8988T (cell line): Measurements from ENCODE around the gene TDRD3.
"Not testable (repeated sequence)": the region's sequence is repeated elsewhere in the genome, so short reads cannot be mapped to it uniquely, and the experiment has no call there.

Source experiments
- DNase-seq: peaks from one replicate; pipeline ENCODE4 v3.0.0; 2011

TDRD3 gene

DNA sequence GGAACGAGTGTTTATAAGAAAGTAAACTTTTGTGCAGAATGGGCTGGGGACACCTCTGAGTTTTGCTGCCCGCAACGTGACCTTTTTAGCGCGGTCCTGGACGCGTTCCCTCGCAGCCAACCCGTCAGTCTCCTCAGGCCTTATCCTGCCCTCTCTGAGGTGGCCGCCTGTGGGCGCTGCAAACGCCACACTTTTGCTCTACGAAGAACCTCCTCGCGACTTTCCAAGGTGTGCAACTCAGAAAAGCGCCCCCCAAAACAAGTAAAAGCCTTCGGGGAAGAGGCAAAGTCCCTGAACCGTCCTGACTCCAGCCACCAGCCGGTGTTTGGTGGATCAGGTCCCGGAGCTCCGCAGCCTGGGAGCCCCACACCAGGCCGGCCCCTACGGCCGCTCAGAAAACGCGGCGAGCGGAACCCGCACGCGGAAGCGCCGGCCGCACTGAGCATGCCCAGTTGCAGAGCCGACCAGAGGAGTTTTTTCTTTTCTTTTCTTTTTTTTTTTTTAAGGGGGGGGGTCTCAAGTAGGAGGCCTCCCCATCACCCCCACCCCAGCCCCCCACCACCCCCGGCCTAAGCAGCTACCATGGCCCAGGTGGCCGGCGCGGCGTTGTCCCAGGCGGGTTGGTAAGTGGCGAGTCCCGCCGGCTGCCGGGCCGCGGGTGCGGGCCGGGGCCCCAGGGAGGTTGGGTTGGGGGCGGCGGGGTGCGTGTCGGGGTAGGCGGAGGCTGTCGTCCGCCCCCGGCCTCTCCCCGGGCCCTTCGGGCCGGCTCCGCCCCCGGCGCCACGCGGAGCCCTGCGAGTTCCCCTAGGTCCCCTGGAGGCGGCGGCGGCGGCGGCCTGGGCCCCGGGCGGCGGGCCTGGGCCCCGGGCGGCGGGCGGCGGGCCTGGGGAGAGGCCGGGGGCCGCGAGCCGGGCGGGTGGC lies at the start of gene TDRD3:
TDRD3 (plus strand) TSS at position 438 of the 921 bp plus-strand sequence; CDS start at position 583, 145 bp downstream.
- peak; percentile 61 for DNase-seq

DNA sequence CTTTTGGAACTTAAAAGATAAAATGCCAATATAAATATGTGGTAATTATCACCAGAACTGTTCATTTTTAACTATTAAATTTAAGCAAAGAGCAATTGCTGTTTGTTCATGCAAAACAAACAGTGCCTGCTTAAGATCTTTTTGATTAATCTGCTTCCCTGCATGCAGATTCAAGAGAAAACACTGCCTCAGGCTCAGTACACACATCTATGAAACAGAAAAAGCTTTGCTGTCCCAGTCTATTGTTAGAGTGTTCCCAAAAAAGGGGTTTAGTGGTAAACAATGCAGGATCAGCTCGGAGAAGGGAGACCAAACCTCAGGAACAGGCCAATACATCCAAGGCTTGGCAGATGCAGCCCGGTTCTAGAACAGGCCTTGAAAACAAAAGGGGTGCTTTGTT lies 49.3 kb upstream of the TDRD3 start:
- no peak for DNase-seq

DNA sequence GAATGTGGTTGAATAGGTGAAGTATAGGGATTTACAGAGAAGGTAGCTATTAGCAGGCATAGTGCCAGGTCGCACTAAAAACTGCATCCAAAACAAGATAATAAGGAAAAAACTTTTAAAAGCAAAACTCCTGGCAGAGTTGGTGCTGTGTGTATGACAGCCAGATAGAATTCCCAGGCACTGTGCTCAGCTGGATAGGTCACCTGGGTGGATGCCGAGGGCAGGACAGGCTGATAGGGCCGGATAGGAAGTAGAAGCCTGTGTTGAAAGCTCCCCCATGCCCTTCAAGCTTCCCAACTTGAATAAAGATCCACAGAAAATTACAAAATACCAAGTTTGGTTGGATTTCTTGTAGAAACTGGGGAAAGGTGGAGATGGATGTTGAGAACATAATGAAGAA lies 48.9 kb upstream of the TDRD3 start:
- no peak for DNase-seq

DNA sequence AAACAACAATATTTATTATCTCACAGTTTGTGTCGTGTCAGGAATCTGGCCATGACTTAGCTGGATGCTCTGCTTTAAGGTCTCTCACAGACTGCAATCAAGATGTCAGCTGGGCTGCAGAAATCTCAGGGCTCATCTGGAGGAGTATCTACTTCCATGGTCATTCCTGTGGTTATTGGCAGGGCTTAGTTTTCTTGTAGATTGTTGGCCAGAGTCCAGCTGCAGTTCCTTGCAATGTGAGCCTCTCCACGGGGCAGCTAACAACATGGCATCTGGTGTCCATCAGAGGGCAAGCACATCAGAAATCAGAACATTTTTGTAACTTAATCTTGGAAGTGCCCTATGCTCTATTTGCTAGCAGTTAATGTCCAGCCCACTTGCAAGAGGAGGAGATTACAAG lies 45.7 kb upstream of the TDRD3 start:
- DNase-seq = no peak

DNA sequence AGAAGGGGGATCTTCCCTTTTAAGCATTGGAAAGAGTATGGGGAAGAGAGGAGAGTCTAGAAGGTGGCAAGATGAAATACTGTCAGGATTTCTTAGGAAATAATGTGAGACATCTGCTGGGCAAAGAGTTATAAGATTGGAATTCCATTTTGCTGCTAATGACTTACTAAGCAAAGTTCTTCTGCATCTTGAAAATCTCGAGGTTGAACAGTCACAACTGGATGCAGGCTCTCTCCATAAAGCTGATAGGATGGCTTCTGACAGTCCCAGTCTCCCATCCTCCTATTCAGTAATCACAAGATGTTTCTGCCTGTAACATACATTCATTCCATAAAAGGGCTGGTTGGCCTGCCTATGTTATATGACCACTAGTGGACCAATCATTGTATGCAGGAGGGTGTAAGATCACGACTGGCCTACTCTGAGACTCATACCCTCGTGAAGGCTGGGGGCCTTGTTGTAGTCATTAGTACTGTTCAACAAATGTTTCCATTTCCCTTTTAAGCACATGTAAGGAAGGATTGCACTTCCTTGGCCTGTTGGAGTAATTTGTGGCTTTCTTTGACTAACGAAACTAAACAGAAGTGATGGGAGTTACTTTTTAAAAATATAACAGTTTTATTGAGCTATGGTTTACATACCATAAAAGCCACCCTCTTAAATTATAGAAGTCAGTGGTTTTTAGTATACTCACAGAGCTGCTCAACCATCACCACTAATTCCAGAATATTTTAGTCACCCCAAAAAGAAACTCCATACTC lies 45.0 kb upstream of the TDRD3 start:
- no peak for DNase-seq

DNA sequence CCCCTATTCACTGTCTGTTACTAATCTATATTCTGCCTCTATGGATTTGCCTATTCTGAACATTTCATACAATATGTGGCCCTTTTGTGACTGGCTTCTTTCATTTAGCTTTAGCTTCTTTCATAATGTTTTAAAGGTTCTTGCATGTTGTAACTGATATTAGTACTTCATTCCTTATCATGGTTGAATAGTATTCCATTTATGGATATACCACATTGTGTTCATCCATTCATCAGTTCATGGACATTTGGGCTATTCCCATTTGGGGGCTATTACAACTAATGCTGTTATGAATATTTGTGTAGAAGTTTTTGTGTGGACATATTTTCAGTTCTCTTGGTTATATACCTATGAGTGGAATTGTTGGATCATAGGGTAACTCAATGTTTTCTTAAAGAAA lies 44.4 kb upstream of the TDRD3 start:
- no peak for DNase-seq

DNA sequence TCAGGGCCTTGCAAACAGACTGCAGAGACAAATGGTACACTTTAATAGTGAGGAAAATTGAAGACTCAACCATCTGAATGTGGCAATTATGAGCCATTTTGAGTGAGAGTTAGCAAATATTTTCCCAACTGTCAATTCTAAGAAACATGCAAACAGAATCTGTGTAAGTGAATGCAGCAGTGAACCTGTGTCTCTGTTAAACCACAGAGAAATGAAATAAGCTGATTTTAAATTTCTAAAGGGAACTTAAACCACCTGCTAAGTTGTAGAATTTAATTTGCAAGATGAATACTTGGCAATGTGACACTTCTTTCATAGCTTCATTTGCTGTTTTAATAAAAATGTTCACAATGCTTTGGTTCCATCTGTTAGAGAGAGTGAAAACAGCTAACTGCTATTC lies 42.0 kb upstream of the TDRD3 start:
- no peak for DNase-seq

DNA sequence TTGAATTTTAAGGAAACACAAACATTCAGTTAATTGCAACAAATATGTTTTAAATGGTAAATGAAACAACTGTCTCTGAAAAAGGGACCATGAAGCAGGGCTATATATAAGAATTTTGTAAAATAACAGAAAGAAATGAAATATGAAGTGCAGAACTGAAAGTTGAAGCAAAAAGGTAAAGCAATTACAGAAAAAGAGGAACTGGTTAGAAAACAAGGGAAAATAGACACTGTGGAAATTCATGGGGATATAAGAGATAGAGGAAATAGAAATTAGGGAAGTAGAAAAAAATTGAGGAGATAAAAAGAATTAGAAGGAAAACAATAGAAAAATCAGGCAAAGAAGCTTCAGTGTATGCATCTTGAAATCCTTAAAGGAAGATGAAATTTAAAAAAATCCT lies 40.0 kb upstream of the TDRD3 start:
- no peak for DNase-seq

DNA sequence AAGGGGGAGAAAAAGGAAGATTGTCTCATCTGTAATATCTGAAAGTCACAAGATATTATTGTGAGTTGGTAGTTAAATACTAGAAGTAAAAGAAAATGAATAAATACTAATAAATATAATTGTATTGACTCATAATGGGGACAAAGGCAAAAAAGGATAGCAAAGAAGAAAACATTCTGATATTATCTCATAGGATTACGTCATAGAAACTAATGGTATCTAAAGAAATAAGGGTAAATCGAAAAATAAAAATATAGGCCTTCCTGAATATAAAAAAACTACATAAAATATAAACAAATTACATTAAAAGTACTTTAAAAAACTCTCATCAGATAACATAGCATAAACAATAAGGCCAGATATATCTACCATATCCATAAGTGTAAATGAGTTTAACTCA lies 38.6 kb upstream of the TDRD3 start:
- no peak for DNase-seq

DNA sequence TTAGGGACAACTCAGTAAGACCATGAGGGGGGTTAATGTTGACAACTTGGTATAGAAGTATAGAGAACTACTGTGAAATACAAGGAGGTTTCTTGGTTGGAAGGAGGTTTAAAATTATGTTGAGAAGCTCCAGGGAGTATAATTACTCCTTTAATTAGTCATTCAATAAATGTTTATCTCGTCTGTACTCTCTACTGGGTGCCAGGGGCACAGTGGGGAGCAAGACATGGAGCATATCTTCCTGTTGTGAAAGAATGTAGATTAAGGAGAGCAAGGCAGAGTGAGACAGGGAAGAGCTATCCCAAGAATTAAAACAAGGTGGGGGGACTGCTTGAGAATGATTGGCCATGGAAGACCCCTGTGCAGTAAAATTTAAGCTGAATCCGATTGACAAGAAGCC lies 33.7 kb upstream of the TDRD3 start:
- no peak for DNase-seq

DNA sequence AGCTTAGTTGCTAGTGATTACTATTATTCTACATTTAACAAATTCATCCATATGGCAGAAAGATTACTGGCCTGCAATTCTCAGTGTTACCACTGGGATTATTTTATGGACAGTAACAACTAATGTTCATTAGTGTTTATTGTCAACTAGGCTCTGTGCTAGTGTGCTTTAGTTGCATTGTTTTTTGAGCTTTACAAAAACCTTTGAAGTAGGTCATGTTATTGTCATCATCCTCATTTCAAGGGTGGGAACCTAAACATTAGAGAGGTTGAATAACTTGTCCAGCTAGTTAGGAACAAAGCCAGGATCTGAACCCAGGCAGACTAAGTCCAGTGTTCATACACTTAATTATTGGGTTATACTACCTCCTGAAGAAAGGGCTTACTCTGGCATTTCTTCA lies 27.8 kb upstream of the TDRD3 start:
- no peak for DNase-seq

DNA sequence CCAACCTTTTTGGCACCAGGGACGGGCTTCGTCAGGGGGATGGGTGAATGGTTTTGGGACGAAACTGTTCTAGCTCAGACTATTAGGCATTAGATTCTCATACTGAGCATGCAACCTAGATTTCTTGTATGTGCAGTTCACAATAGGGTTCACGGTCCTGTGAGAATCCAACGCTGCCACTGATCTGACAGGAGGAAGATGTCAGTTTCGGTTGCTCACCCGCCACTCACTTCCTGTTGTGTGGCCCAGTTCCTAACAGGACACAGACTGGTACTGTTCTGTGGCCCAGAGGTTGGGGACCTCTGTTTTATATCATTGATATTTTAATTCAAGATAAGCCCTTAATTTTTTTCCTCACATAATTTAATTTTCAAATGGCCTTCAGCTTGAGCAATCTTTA lies 26.7 kb upstream of the TDRD3 start:
- no peak for DNase-seq

DNA sequence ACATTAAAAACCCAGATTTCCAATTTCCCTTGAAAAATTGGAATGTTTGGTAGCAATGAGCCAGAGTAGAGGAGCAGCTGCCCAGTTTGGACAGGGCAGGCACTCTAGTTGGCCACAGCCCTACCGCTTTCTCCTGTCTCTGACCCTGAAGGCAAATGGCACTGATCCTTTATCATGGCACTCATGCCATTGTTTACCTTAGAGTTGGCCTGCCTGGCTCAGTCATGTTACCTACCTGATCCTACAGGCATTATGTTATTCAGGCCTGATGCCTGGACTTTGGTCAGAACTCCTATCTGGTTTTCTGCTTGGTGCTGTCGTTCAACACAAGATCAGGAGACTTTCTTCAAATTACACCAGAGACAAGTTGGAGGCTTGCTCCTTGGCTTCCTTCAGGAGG lies 24.9 kb upstream of the TDRD3 start:
- no peak for DNase-seq

DNA sequence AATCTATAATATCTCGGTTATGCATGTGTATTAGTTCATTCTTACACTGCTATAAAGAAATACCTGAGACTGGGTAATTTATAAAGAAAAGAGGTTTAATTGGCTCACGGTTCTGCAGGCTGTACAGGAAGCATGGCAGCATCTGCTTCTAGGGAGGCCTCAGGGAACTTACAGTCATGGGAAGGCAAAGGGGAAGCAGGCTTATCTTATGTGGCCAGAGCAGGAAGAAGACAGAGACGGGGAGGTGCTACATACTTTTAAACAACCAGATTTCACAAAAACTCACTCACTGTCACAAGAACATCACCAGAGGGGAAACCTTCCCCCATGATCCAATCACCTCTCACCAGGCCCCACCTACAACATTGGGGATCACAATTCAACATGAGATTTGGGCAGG lies 17.7 kb upstream of the TDRD3 start:
- not testable (repeated sequence) for DNase-seq

DNA sequence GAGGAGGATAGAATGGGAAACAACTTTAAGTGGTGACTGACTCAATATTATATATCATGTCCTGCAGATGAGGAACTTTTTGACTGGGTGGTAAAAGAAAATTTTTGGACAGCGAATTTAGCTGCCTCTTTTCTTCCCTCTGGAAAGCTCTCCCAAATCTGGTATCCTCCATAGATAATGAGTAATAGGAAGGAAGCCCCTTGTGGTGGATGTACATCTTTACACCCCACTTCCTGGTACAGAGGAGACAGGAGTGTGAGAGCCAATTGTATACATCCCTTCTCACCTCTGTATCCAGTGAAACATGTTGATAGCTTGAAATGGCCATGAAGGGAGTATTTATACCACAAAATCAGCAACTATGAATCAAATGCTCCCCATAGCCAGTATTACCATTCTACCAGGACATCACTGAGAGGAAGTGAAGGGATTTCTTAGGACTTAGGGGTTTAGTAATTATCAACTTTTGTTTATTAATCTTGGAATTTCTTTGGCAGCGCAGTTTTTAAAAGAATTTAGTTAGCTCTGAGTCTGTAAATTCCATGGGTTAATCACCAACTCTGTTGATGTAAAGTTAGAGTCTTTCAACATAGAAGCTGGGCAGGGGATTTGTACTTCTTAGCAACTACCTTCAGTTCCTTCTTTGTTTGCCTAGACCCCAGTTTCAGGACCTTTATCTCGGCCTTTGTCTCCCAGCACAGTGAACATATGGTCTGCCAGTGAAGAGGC lies 17.0 kb upstream of the TDRD3 start:
- DNase-seq = no peak

DNA sequence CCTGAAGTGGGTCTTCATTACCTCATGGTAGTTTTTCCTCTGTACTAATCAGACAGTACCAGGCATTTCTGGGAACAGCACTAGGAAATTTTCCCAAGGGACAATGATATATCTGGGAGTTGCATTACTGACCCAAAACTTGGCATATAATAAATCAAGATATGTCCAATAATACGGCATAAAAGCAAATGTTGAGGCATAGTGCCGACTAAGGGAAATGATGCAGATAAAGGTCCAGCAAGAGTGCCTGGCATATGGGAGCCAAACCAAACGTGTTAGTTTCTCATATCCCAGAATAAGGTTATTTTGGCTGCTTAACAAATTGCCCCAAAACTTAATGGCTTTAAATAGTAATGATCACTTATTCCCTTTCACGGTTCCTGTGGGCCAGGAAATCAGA lies 12.1 kb upstream of the TDRD3 start:
- no peak for DNase-seq

DNA sequence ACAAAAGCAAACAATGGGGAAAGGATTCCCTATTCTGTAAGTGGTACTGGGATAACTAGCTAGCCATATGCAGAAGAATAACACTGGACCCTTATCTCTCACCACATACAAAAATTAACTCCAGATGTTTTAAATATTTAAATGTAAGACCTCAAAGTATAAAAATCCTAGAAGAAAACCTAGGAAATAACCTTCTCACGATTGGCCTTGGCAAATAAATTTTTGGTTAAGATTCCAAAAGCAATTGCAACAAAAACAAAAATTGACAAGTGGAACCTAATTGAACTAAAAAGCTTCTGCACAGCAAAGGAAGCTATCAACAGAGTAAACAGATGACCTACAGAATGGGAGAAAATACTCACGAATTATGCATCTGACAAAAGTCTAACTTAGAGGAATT lies 10.8 kb upstream of the TDRD3 start:
- DNase-seq = no peak

DNA sequence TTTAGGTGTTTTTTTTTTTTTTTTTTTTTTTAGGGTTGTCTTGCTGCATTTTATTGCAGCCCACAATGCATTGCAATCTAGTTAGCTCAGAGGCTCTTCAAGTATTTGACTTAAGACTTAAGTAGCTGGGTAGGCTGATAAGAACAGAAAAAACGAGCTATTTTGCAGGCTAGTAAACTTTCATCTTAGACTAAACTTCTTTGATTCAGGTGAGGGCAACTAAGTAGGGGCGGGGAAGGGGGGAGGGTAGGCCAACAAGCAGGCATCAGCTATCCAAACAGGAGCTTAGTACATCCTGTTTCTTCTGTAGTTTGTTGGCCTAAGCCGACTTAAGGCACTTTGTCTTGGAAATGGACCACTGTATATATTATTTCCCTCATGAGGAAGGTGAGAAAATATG lies 4.9 kb upstream of the TDRD3 start:
- DNase-seq = no peak

DNA sequence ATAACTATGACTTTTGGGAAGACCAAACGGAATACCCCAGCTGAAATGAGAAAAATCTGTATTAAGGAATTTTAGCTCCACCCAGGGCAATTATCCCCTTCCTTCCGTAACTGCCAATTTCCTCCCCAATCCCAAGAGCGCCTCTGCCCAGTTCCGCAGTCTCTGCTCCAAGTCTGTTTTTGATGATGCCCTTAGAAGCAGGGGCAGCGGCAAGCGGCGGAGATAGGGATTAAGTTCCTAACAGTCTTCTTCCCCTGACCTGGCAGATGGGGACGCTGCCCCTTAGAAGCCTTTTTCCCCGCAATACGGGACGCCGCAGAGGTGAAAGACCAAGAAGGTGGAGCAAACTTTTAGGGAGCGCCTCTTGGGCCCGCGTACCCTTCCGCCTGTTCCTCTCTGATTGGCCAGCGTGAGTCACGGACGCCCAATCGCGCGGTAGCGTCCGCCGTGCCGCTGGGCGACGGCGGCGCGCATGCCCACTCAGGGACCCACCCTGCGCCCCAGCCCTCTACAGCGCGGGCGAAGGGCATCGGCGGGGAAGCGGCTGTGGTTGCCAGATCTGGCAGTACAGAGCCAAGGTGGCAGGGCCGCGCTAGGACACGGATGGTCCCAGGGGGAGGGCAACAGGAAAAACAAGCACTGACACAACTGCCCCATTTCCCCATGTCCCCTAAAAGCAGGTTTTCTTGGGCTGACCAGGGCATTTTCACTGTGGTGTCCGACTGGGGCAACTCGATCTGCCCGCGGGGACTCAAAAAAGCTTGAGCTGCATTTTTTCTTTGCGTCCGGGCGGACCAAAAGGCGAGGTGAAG lies 843 bp upstream of the TDRD3 start:
- peak; percentile 83 for DNase-seq

DNA sequence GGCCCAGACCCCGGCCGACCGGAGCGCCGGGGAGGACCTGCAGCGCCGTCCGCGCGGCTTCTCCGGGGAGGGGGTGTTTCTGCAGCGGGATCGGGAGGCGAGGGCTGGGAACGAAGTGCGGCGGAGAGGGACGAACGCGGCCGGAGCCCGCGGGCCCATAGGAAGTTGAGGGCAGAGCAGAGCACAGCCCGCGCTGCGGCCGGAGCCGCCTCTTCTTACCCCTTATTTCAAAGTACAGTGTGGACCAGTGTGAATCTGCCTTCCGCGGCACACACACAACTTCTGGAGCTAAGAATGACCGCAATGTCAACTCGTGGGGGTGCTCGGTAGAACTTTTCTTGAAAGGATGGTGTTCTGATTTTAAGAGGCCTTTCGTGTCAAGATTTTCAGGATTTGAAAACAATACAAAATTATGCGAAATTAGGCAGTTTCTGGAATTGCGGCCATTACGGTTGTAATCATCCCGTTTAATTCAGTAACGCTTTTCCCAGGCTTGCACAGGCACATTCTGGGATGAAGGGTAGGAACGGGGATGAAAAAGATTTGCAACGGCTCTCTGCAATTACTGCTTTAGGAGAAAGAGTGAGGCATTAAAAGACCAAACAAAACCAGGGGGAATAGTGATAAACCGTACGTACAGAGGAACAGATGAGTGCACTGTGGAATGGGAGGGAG lies 821 bp downstream of the TDRD3 start:
- peak; percentile 49 for DNase-seq

DNA sequence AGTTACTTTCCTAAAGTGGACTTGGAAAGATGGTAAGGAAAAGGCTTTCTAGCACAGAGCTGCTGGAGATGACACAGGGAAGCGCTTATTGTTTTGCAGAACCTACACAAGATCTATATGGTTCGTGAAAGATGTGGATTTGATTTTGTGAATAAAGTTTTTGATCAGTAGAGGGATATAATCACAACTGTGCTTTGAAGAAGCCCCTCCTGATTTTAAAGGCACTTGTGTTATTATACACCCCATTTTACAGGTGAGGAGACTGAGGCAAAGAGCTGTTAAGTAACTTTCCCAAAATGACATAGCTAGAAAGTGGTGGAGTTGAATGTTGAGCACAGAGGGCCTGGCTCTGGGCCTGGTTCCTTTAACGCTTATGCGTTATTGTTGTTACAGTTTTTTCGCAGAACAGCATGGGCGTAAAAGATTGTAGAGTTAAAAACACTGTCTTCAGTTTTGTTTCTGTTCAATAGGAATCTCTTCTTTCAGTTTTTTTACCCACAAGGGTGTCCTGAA lies 1.4 kb downstream of the TDRD3 start:
- DNase-seq = no peak
